GM21619 (cell line): ENCODE results near the gene ALPK1.
"Not testable (repeated sequence)": the region's sequence is repeated elsewhere in the genome, so short reads cannot be mapped to it uniquely, and the experiment has no call there.

Experiments
- ATAC-seq: cut with Tn5 transposase; IDR thresholded peaks from one replicate; pipeline ENCODE4 v1.9.1; 2021; ENCODE audit not compliant: unreplicated experiment

ALPK1 gene

GRCh38 chr4:112448306-112449132, 151.3 kb downstream of the ALPK1 start:
- ATAC-seq = no peak

GRCh38 chr4:112449708-112450107, 152.5 kb downstream of the ALPK1 start:
- no peak for ATAC-seq

GRCh38 chr4:112451104-112451503, 153.9 kb downstream of the ALPK1 start:
- no peak for ATAC-seq

- ATAC-seq = no peak
Observed at GRCh38 chr4:112451831-112452230, 154.7 kb downstream of the ALPK1 start.

GRCh38 chr4:112453321-112453720, 156.2 kb downstream of the ALPK1 start:
- ATAC-seq = no peak

- ATAC-seq = no peak
Observed at GRCh38 chr4:112472318-112472717, 175.1 kb downstream of the ALPK1 start.

GRCh38 chr4:112473985-112474384, 176.8 kb downstream of the ALPK1 start:
- no peak for ATAC-seq

GRCh38 chr4:112485930-112486329, 188.8 kb downstream of the ALPK1 start:
- ATAC-seq = no peak

GRCh38 chr4:112490808-112491207, 193.6 kb downstream of the ALPK1 start:
- ATAC-seq = not testable (repeated sequence)
